Kasumi-1 (cell line): Measurements from ENCODE around the gene GXYLT1.
"Not testable (repeated sequence)": the region's sequence is repeated elsewhere in the genome, so short reads cannot be mapped to it uniquely, and the experiment has no call there.

Experiments
- DNase-seq, 2 experiments: peaks; one replicate each; lab custom pipeline; 2025; lab: John Stamatoyannopoulos, UW

GXYLT1 gene

DNA sequence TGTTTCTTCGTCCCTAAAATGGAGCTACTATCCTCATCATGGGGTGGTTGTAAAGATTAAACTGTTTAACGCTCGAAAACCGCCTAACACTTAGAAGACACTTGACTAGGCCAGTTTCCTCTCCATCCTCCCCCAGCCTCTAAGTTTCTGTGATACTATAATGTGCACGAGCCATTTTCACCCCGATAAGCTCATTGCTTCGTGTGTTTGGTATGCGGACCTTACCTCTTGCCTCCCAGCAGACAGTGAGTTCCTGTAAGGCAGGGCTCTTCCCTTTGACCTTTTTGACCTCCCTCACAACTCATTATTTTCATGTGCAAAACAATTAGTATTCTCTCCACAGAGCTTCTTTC, 499 bp upstream of the GXYLT1 start:
- DNase-seq = peak in 1 of 2 experiments; percentile 52

DNA sequence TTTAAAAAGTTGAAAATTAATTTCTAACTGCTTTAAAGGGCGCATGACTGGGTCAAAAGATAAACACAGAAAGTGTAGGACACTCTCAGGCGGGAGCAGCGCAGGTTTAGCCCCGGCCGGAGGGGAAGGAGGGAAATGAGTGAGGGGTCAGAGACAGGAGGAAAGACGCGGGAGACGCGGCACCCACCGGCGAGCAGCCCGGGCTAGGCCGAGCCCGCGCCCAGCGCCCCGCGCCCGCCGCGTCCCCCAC, 591 bp downstream of the GXYLT1 start:
- no peak for DNase-seq

DNA sequence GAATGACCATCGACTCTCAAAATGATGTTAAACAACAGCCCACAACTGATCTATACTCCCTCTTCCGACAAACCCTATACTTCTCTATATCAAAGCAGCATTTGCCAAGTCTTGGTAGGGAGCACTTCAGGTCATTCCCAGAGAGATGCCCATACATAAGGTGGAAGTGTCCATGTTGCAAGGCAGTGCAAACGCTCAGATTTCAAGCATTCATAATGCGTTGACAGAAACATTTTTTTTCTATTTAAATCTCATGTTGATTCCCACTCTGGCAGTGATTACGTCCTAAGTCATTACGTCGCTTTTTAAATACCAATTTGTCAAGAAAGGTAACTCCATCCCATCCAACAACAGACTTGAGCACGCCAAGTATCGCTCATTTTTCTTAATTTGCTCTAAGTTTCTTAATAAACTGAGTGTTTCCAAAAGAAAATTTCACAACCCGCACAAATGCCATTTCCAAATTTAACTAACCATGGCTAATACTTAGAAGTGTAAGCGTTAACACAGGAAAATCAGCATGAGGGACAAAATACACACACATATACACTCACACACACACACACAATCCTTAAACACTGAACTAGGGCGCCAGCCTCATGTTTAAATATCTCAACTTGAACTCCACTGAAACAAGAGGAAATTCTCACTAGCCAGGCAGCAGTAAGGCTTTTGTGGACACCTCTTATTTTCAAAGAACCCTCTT, 1.1 kb downstream of the GXYLT1 start:
- DNase-seq = peak; percentile 20 to 36

DNA sequence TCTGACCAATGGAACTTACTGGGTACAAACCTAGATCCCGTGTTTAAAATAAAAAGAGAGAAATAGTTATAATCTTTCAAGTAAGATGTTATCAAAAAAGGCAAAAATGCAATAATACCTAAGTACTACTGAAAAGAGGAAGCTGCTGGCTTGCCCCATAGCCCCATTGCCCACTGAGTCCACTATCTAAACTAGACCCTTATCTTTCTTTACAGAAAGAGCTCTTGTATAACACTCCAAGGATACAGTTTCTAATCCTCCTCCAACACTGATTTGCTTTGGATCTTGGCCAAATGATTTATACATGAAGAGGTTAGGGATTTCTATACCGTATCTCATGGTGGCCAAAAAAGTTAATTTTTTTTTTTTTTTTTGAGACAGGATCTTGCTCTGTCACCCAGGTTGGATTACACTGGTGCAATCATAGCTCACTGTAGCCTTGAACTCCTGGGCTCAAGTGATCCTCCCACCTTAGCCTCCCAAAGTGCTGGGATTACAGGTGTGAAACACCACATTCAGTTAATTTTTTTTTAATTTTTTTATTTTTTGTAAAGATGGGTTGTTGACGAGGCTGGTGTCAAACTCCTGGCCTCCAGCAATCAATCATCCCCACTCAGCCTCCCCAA, 2.6 kb downstream of the GXYLT1 start:
- peak in 1 of 2 experiments; percentile 12 for DNase-seq

DNA sequence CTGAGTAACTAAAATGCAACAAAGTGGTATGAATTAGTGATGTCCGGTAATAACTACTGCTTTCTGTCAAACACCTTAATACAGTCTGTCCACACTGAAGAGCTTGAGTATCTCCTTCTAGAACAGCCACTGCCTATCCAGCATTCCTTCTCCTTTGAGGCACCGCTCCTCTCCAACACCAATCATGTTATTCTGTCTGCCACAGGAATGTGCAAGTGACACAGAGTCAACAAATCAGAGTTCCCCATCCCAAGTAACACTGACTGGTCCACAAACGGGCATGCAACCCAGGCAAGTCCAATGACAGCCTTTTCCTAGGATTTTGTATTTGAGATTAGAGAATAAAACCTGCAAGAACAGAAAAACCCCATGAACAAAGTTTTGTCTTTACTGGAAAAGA, 3.8 kb downstream of the GXYLT1 start:
- no peak for DNase-seq

DNA sequence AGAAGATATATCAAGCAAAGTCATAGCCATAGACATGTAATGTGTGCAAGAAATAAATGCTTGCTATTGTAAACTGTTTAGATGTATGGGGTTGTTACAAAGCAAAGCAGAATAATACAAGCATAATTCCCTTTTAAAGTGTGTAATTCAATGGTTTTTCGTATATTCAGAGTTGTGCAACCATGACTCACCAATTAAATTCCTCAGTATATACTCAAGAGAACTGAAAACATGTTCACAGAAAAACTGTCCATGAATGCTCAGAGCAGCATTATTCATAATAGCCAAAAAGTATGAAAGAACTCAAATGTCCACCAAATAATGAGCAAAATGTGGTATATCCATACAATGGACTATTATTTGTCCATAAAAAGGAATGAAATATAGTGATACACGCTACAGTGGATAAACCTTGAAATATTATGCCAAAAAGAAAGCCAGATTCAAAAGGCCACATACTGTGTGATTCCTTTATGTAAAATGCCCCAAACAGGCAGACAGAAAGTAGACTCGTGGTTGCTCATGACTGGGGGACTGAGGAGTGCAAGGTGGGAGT, 9.3 kb downstream of the GXYLT1 start:
- no peak for DNase-seq

DNA sequence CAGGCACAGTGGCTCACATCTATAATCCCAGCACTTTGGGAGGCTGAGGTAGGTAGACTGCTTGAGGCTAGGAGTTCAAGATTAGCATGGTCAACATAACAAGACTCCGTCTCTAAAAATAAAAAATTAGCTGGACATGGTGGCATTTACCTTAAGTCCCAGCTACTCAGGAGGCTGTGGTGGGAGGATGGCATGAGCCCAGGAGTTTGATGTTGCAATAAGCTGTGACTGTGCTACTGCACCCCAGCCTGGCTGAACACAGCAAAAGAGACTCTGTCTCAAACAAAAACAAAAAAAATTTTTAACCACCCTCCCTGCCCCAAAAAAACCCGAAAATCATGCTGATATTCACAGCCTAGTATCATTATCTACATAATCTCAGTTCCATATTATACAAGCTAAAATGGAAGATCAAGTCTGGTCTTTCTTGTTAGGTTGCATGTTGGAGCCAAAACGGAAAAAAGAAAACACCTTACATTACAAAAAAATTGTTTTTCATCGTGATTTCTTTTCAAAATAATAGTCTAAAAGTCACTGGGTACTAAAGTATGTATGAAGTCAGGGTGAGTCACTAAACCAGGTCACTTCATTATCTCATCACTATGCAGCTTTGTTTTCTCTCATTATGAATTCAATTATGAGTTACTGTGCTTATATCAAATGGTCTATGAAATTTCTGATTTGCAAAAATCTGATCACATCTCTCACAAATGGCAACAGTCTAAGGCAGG, 13.8 kb downstream of the GXYLT1 start:
- DNase-seq = no peak

DNA sequence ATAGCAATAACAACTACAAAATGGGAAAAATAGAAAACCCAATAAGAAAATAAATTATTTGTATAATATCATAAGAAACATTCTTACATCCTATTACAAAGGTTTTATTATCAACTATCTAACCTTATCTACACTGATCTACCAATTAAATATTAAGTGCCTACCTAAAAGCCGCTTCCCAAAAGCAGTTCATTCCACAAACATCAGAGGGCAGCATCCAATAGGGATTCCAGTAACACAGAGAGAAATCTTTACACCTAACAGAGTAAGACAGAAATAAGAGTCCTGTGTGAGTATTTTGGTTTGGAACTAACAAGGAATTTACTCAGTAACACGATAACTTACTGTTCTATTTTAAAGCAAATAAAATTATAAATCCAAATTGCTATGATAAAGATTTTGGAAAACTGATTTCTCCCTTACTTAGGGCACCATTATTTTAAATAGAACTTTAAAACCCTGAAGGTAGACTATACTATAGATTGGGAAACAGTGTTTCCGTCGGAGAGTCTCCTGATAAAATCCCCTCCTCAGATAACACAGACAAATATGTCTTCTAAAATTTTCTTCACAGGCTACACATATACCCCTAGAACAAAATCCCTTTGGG, 15.0 kb downstream of the GXYLT1 start:
- peak; percentile 78 to 88 for DNase-seq

DNA sequence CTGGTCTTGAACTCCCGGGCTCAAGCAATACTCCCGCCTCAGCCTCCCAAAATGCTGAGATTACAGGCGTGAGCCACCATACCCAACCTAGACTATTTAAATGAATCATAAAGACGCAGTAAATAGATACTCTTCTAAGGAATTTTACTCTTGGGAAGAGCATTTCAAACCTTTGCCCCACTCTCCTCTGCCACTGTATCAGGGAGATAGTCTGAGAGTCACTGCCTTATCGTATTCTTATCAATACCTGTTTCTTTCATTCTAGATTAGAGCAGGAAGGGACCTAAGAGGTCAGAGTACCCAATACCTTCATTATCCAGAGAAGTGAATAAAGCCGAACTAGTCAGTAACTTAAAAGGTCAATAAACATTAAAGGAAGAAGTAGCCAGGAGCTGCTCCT, 15.8 kb downstream of the GXYLT1 start:
- no peak for DNase-seq

DNA sequence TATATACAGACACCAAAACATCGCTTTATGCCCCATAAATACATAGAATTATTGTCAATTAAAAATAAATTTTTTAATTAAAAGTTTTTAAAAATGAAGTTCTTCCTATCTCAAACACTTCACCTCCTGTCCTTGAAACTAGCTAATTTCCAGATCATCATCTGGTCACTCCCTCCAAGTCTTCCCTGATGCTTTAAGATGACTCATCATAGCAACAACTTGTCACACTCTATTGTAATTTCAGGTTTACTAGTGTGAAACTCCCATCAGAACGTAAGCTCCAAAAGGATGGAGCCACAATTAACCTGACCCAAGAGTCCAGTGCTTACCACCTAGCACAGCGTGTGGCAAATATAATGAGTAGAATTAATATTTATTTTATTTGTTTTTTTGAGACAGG, 16.3 kb downstream of the GXYLT1 start:
- no peak for DNase-seq

DNA sequence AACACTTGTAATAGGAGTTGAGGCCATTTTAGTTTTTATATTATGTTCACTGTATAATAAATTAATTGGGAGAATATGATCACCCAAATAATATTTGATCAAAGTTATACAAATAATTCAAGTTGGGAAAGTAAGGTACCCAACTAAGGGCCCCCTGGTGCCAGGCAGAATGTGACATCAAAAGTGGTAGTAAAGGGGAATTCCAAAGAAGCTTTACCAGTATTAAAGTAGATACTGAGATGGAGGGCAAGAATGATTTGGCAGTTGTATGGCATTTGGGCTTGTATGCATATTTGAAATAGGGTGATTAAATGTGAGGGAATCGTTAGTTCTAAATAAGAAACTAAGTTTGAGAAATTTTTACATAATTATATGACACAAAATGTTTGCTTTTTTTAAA, 17.7 kb downstream of the GXYLT1 start:
- no peak for DNase-seq

DNA sequence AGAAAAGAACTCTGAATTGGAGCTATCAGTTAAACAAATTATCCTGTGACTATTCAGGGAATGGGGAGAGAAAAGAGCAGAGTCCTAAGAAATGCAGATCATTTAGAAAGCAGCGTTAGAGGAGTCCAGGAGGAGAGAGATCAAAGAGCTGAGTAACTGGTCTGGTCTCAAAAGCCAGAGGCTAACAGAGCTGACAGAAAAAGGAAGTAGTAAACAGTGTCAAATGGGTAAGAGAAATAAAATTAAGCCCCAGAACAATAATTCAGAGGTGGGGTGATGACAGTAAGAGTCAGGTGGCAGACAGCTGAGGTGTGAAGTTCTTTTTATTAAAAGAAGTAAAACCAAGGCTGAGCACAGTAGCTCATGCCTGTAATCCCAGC, 19.3 kb downstream of the GXYLT1 start:
- DNase-seq = peak; percentile 33 to 58

DNA sequence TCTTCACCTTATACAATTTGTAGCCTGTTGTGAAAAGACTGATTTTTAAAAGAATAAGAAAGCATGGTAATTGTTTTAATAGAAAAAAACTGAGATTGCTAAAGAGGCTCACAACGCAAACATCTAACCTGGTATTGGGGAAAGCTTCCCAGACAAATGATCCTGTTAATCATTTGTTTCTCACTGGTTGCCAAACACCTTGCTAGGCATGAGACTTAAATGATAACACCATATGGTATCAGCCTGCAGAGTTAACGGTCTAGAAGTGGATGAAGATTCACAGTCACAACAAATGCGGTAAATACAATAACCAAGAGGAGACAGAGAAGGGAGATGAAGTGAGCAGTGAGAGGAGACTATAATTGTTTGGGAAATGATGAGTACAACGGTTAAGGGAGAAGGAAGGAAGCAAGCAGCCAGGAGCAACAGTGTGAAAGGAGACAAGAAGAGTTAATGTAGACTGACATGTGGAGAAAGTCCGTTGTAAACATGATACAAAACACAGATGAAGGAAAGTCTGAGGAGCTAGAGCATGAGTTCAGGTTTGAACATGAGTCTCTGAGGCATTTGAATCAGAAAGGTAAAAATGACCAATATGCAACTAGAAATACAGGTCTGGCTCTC, 19.8 kb downstream of the GXYLT1 start:
- DNase-seq = peak; percentile 16 to 22

DNA sequence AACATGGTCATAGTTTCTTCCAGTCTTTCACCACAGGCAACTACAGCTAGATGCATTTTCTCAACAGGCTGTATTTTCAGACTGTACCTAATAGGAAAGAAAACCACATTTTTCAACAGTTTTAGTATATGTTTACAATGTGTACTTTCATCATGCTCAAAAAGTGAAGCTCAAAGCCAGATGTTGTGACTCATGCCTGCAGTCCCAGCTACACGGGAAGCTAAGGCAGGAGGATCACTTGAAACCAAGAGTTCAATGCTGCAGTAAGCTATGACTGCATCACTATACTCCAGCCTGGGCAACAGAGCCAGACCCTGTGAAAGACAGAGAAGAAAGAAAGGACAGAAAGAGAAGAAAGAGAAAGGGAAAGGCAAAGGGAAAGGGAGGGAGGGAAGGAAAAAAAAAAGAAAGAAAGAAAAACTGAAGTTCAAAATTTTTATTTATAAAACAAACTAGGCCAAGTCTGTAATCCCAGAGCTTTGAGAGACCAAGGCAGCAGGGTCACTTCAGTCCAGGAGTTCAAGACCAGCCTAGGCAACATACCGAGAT, 25.5 kb downstream of the GXYLT1 start:
- no peak for DNase-seq

DNA sequence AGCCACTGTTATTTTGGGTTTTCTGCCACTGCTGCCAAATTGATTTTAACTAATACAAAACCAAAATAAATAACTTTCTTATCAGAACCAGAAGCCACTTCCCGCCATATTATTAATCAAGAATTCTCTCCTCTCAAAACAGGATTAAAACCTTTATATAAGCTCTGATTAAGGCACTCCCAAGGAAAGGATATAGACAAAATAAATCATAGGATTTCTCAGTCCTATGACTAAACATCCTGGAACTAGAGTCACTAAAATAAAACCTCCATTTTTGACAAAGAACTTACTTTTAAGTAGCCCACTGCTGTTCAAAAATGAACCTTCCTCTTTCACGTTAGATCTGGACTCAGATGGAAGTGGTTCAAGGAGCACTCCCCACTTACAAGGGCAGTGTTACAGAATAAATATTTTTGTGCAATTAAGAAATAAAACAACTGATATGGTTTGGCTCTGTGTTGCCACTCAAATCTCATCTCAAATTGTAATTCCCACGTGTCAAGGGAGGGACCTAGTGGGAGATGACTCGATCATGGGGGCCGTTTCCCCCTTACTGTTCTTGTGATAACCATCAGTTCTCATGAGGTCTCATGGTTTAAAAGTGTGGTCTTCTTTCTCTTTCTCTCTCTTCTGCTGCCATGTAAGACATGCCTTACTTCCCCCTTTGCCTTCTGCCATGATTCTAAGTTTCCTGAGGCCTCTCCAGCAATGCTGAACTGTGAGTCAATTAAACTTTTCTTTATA, 26.4 kb downstream of the GXYLT1 start:
- DNase-seq = no peak

DNA sequence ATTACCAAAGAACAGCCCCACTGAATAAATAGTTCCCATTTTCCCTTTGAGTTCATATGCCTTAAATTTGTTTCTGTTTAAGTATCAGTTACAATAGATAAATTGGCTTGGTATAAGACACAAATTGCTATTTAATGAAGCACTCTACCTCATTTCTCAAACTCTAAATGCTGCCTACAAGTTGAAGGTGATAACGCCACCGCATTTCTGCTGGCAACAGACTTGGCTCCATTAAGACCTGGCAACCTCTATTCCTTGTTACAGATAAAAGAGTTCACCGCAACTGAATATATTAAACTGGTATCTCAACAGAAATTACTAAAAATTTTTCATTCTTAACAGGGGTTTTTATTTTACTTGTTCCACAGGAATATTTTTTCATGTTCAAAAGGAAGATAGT, 35.6 kb downstream of the GXYLT1 start:
- no peak for DNase-seq

DNA sequence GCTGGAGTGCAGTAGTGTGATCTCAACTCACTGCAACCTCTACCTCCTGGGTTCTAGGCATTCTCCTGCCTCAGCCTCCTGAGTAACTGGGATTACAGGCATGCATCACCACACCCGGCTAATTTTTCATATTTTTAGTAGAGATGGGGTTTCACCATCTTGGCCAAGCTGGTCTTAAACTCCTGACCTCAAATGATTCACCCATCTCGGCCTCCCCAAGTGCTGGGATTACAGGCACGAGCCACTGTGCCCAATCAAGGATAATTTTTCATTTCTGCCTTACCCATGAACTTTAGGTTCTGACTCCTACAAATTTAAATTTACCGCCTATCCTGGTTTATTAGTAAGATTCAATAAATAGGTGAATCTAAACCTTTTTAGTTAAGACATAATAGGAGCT, 37.9 kb downstream of the GXYLT1 start:
- DNase-seq = not testable (repeated sequence)

DNA sequence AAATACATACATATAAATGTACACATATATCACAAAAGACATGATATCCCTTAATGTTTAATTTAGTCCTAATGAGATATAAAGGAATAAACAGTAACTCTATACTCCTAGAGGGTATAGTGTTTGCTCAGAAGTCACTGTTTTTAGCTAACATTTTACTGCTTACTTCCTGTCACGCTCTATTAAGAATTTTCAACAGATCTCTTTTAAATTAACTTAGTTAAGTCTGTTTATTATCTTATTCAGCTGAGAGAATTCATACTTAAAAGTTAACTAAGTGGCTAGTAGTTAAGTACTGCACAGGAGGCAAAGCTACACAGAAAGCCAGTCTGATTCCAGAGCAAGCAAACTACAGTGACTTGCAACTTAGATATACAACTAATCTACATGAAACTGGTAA, 39.9 kb downstream of the GXYLT1 start:
- no peak for DNase-seq

DNA sequence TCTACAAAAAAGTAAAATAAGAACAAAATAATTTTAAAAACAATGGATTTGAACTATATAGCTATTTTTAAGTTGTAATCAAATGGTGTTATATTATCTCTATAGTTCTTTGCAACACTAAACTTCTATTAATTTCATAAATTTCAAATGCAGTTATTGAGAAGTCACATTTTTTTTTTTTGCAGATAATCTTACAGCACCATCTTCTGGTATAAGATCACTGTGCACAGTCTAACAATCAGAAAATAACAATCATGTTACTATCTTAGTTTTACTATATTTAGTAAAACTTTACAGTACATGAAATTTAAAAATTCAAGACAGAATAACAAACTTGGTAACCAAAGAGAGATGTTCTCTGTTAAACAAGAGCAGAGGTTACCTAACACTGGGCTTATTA, 40.6 kb downstream of the GXYLT1 start:
- DNase-seq = peak in 1 of 2 experiments; percentile 22

DNA sequence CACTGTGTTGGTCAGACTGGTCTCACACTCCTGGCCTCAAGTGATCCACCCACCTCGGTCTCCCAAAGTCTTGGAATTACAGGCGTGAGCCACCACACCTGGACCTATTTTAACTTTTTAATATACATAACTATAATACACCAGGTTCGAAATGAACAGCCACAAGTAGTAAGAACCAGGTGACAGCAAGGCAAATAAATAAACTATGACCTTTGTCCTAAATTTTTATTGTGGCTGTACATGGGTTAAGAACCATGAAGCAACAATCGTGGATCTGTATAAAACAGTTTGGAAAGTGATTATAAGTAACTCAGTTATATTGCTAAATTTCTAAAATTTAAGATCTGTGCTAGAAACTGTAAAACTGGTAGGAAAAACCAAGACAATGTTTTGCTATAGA, 41.5 kb downstream of the GXYLT1 start:
- no peak for DNase-seq

DNA sequence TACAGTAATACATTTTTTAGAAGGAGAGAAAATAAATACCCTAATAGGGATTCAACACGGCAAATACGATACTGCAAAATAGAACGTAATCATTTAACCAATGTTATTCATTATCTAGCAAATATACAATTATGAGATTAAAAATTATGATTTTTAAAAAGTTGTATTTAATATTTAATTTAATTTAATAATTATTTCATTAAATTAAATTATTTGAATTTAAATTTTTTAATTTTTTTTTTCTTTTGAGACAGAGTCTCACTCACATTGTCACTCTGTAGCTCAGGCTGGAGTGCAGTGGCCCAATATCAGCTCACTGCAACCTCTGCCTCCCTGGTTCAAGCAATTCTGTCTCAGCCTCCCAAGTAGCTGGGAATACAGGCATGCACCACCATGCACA, 42.0 kb downstream of the GXYLT1 start:
- no peak for DNase-seq

DNA sequence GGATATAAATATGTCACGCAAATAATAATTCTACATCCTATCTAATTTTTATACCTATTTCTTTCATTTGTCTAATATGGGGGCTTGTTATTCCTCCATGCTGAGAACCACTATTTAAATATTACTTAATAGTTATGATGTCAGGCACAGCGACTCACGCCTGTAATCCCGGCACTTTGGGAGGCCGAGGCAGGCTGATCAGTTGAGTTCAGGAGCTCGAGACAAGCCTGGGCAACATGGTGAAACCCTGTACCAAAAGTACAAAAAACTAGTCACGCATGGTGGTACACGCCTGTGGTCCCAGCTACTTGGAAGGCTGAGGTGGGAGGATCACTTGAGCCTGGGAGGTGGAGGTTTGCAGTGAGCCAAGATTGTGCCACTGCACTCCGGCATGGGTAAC, 45.2 kb downstream of the GXYLT1 start:
- no peak for DNase-seq
